ENCODE measurements around the gene CLDN11. TPM values are rescaled to one million over a fixed set of nuclear protein-coding genes. Genes with fewer than 3 reads are reported as not detected.

Gene CLDN11
- total RNA-seq, 1 donor from 2014 or later, result 0.70 TPM

GRCh38 chr3:170475092-170475685, 56.5 kb downstream of the CLDN11 start:
- no peak overlapping the region for H2AFZ ChIP-seq (ENCODE audit: low read depth, low read length)
- H3K27me3 ChIP-seq (ENCODE audit: insufficient read depth, low read length), result no peaks in the 10 kb centered on the region
- Mint-ChIP-seq H3K36me3 (ENCODE audit: low read depth, unreplicated experiment) (no peaks in the 10 kb centered on the region), H3K4me3 (ENCODE audit: unreplicated experiment) (no peak overlapping the region), H3K4me1 (ENCODE audit: low read depth, unreplicated experiment) (peaks cover 5% of the 10 kb centered on the region), H3K27ac (ENCODE audit: unreplicated experiment) (peak overlapping the region; percentile 26), H3K9me3 (ENCODE audit: unreplicated experiment) (no peaks in the 10 kb centered on the region), H3K27me3 (ENCODE audit: low read depth, unreplicated experiment) (peaks cover 35% of the 10 kb centered on the region)
- no peak overlapping the region for H3K4me3 ChIP-seq (ENCODE audit: insufficient read depth, low read depth, low read length)
- no peaks in the 10 kb centered on the region for H3K79me2 ChIP-seq (ENCODE audit: insufficient read depth, low read length)
- TF ChIP-seq, protein P1, sequence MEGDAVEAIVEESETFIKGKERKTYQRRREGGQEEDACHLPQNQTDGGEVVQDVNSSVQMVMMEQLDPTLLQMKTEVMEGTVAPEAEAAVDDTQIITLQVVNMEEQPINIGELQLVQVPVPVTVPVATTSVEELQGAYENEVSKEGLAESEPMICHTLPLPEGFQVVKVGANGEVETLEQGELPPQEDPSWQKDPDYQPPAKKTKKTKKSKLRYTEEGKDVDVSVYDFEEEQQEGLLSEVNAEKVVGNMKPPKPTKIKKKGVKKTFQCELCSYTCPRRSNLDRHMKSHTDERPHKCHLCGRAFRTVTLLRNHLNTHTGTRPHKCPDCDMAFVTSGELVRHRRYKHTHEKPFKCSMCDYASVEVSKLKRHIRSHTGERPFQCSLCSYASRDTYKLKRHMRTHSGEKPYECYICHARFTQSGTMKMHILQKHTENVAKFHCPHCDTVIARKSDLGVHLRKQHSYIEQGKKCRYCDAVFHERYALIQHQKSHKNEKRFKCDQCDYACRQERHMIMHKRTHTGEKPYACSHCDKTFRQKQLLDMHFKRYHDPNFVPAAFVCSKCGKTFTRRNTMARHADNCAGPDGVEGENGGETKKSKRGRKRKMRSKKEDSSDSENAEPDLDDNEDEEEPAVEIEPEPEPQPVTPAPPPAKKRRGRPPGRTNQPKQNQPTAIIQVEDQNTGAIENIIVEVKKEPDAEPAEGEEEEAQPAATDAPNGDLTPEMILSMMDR (IDR thresholded peaks at IDR 0.05; ENCODE audit: insufficient read depth, low read depth, low read length), result no peak
- TF ChIP-seq EZH2 (IDR thresholded peaks at IDR 0.05; ENCODE audit: insufficient read depth, low read length), result no peak
- H3K4me1 ChIP-seq (ENCODE audit: insufficient read depth, low read length), result peaks cover 5% of the 10 kb centered on the region
- DNase-seq (ENCODE audit: low read depth) (no peak), FAIRE-seq (no peak)
- H4K20me1 ChIP-seq (ENCODE audit: insufficient read depth, low read length), result no peaks in the 10 kb centered on the region
- H3K27ac ChIP-seq (ENCODE audit: low read depth, low read length), result no peak overlapping the region
- H3K9me3 ChIP-seq (ENCODE audit: insufficient read depth, low read depth, low read length), result no peaks in the 10 kb centered on the region
- H3K36me3 ChIP-seq (ENCODE audit: insufficient read depth, low read length), result no peaks in the 10 kb centered on the region
- no peak overlapping the region for H3K4me2 ChIP-seq (ENCODE audit: low read length)
- no peak overlapping the region for H3K9ac ChIP-seq (ENCODE audit: low read length)

DNA sequence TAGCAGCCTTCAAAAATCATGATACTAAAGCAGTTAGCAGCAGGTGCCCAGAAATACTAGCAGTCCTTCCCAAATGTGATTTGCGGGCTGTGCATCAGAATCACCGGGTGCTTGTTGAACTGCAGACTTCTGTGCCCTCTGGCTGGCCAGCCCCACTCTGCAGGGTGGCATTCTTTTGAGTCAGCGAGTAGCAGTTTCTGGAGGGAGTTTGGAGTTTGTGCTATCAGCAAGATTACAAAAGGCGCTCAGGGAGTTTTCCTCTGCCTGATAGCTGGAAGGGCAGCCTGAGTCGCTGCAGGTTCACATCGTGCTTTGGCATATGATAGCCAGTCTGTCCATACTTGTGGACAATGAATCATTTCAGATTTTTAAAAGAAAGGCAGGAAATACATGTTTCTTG, 57.6 kb downstream of the CLDN11 start:
- no peak for DNase-seq (ENCODE audit: low read depth)
- H3K36me3 Mint-ChIP-seq (ENCODE audit: low read depth, unreplicated experiment), result peaks cover 2% of the 10 kb centered on the region

DNA sequence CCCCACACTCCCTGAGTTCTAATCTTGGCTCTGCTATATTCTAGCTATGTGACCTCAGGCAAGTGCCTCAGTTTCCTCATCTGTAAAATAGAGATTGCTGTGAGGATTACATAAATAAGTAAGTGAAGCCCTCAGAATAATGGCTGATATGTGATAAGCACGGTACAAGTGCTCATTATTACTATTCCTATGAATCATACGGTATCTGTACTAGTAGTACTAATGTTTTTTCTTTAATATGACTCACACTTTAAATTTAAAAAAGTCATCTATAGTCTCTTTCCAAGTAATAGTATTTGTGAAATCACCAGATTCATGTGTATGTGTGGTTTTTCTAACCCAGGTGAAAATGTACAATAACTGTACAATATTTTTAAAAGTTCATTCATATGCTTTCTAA, 58.7 kb downstream of the CLDN11 start:
- FAIRE-seq (no peak), DNase-seq (ENCODE audit: low read depth) (no peak)
- Histone ChIP-seq H3K27me3 (ENCODE audit: insufficient read depth, low read length) (no peaks in the 10 kb centered on the region), H3K79me2 (ENCODE audit: insufficient read depth, low read length) (no peaks in the 10 kb centered on the region), H3K27ac (ENCODE audit: low read depth, low read length) (no peak overlapping the region), H3K4me3 (ENCODE audit: insufficient read depth, low read depth, low read length) (no peak overlapping the region), H4K20me1 (ENCODE audit: insufficient read depth, low read length) (no peaks in the 10 kb centered on the region), H3K36me3 (ENCODE audit: insufficient read depth, low read length) (no peaks in the 10 kb centered on the region), H3K4me1 (ENCODE audit: insufficient read depth, low read length) (peaks cover 5% of the 10 kb centered on the region), H2AFZ (ENCODE audit: low read depth, low read length) (no peak overlapping the region), H3K9me3 (ENCODE audit: insufficient read depth, low read depth, low read length) (no peaks in the 10 kb centered on the region), H3K9ac (ENCODE audit: low read length) (no peak overlapping the region), H3K4me2 (ENCODE audit: low read length) (no peak overlapping the region)
- Mint-ChIP-seq H3K27me3 (ENCODE audit: low read depth, unreplicated experiment) (peaks cover 29% of the 10 kb centered on the region), H3K4me3 (ENCODE audit: unreplicated experiment) (no peak overlapping the region), H3K36me3 (ENCODE audit: low read depth, unreplicated experiment) (peaks cover 2% of the 10 kb centered on the region), H3K4me1 (ENCODE audit: low read depth, unreplicated experiment) (peaks cover 2% of the 10 kb centered on the region), H3K27ac (ENCODE audit: unreplicated experiment) (no peak overlapping the region), H3K9me3 (ENCODE audit: unreplicated experiment) (no peaks in the 10 kb centered on the region)
- TF ChIP-seq, protein P1 (IDR thresholded peaks at IDR 0.05; ENCODE audit: insufficient read depth, low read depth, low read length), result no peak
- TF ChIP-seq EZH2 (IDR thresholded peaks at IDR 0.05; ENCODE audit: insufficient read depth, low read length), result no peak

More for the DNA sequence above, 57.6 kb downstream of the CLDN11 start:
- no peaks in the 10 kb centered on the region for H4K20me1 ChIP-seq (ENCODE audit: insufficient read depth, low read length)
- no peak overlapping the region for H3K4me2 ChIP-seq (ENCODE audit: low read length)
- H3K4me3 ChIP-seq (ENCODE audit: insufficient read depth, low read depth, low read length), result no peak overlapping the region
- H3K27ac ChIP-seq (ENCODE audit: low read depth, low read length), result no peak overlapping the region
- Mint-ChIP-seq H3K9me3 (ENCODE audit: unreplicated experiment) (no peaks in the 10 kb centered on the region), H3K4me1 (ENCODE audit: low read depth, unreplicated experiment) (no peaks in the 10 kb centered on the region), H3K27ac (ENCODE audit: unreplicated experiment) (no peak overlapping the region), H3K27me3 (ENCODE audit: low read depth, unreplicated experiment) (peaks cover 27% of the 10 kb centered on the region), H3K4me3 (ENCODE audit: unreplicated experiment) (no peak overlapping the region)
- H3K79me2 ChIP-seq (ENCODE audit: insufficient read depth, low read length), result no peaks in the 10 kb centered on the region
- no peaks in the 10 kb centered on the region for H3K9me3 ChIP-seq (ENCODE audit: insufficient read depth, low read depth, low read length)
- no peaks in the 10 kb centered on the region for H3K27me3 ChIP-seq (ENCODE audit: insufficient read depth, low read length)
- FAIRE-seq, result peak; percentile 13
- H3K9ac ChIP-seq (ENCODE audit: low read length), result no peak overlapping the region
- peaks cover 5% of the 10 kb centered on the region for H3K4me1 ChIP-seq (ENCODE audit: insufficient read depth, low read length)
- H3K36me3 ChIP-seq (ENCODE audit: insufficient read depth, low read length), result no peaks in the 10 kb centered on the region
- H2AFZ ChIP-seq (ENCODE audit: low read depth, low read length), result no peak overlapping the region
- TF ChIP-seq EZH2 (IDR thresholded peaks at IDR 0.05; ENCODE audit: insufficient read depth, low read length), result no peak
- TF ChIP-seq, protein P1 (IDR thresholded peaks at IDR 0.05; ENCODE audit: insufficient read depth, low read depth, low read length), result no peak
